ENCODE measurements around the gene EFCAB14. TPM values are rescaled to one million over a fixed set of nuclear protein-coding genes. Genes with fewer than 3 reads are reported as not detected.
"Not testable (repeated sequence)": the region's sequence is repeated elsewhere in the genome, so short reads cannot be mapped to it uniquely, and the experiment has no call there.

EFCAB14 gene
- total RNA-seq, 1 donor from 2014 or later, result 118 TPM

- ATAC-seq, result no peak
- Histone ChIP-seq H3K4me1 (no peaks in the 10 kb centered on the region), H3K36me3 (no peaks in the 10 kb centered on the region), H3K4me3 (no peak overlapping the region), H3K9me3 (no peaks in the 10 kb centered on the region), H3K27me3 (no peaks in the 10 kb centered on the region), H3K27ac (no peak overlapping the region)
- intact Hi-C loops (cut with DNase I), result no loop called here
- no peak for TF ChIP-seq CTCF (IDR thresholded peaks at IDR 0.05)
- DNase-seq, result no peak
Measured at GRCh38 chr1:46760558-46761166, 41.7 kb upstream of the EFCAB14 start.

GRCh38 chr1:46757956-46758528 is 39.1 kb upstream of the EFCAB14 start:
- H3K4me3 ChIP-seq, result no peak overlapping the region
- DNase-seq (no peak), ATAC-seq (peak; percentile 63)
- no peaks in the 10 kb centered on the region for H3K27me3 ChIP-seq
- H3K27ac ChIP-seq, result peak overlapping the region; percentile 81
- intact Hi-C loops (cut with DNase I), result no loop called here
- no peak for TF ChIP-seq CTCF (IDR thresholded peaks at IDR 0.05)
- H3K9me3 ChIP-seq, result no peaks in the 10 kb centered on the region
- H3K36me3 ChIP-seq, result no peaks in the 10 kb centered on the region
- H3K4me1 ChIP-seq, result no peaks in the 10 kb centered on the region

- H3K27me3 ChIP-seq, result no peaks in the 10 kb centered on the region
- no peak overlapping the region for H3K4me3 ChIP-seq
- no peaks in the 10 kb centered on the region for H3K9me3 ChIP-seq
- no peaks in the 10 kb centered on the region for H3K36me3 ChIP-seq
- no peak for TF ChIP-seq CTCF (IDR thresholded peaks at IDR 0.05)
- no peaks in the 10 kb centered on the region for H3K4me1 ChIP-seq
- intact Hi-C loops (cut with DNase I), result no loop called here
- peak overlapping the region; percentile 81 for H3K27ac ChIP-seq
- peak; percentile 85 for ATAC-seq
- DNase-seq, result peak; percentile 81
Measured at GRCh38 chr1:46757247-46757955, 38.5 kb upstream of the EFCAB14 start.

- H3K27ac ChIP-seq, result no peak overlapping the region
- H3K9me3 ChIP-seq, result no peaks in the 10 kb centered on the region
- no peak for DNase-seq
- no peak for ATAC-seq
- H3K4me1 ChIP-seq, result peaks cover 3% of the 10 kb centered on the region
- no peaks in the 10 kb centered on the region for H3K27me3 ChIP-seq
- no peak for TF ChIP-seq CTCF (IDR thresholded peaks at IDR 0.05)
- H3K36me3 ChIP-seq, result no peaks in the 10 kb centered on the region
- intact Hi-C loops (cut with DNase I), result no loop called here
- no peak overlapping the region for H3K4me3 ChIP-seq
Measured at GRCh38 chr1:46755121-46755520, 36.2 kb upstream of the EFCAB14 start.

GRCh38 chr1:46754707-46755106 is 35.8 kb upstream of the EFCAB14 start:
- intact Hi-C loops (cut with DNase I); H3K27me3 ChIP-seq; H3K4me3 ChIP-seq; ATAC-seq; H3K27ac ChIP-seq; H3K36me3 ChIP-seq; H3K9me3 ChIP-seq; H3K4me1 ChIP-seq; DNase-seq: not testable (repeated sequence)

GRCh38 chr1:46753985-46754384 is 35.1 kb upstream of the EFCAB14 start:
- Histone ChIP-seq H3K36me3 (no peaks in the 10 kb centered on the region), H3K4me1 (peaks cover 12% of the 10 kb centered on the region), H3K27ac (no peak overlapping the region), H3K27me3 (no peaks in the 10 kb centered on the region), H3K9me3 (no peaks in the 10 kb centered on the region), H3K4me3 (no peak overlapping the region)
- DNase-seq, result no peak
- intact Hi-C loops (cut with DNase I), result no loop called here
- ATAC-seq, result no peak
- TF ChIP-seq CTCF (IDR thresholded peaks at IDR 0.05), result no peak

Data from upper lobe of right lung (tissue), 1 donor.